OCI-LY7 (cell line): ENCODE measurements around the gene DIPK1B. TPM values are rescaled to one million over a fixed set of nuclear protein-coding genes. Genes with fewer than 3 reads are reported as not detected.

Experiments used
- BruUV-seq: library from RNA; stranded (reverse); fragments of 400-500 nt; replicated peaks from 2 replicates; lab custom pipeline; 2021; lab: Mats Ljungman, UMichigan
- CTCF ChIA-PET: fragments of 300-600 bp; sonication (Branson Sonifier 250); formaldehyde crosslinking; loops from one replicate; lab custom pipeline; 2022; ENCODE audit warnings: antibody characterized with exemption; ENCODE audit not compliant: unreplicated experiment; lab: Charles Lee
- POLR2A ChIA-PET: fragments of 300-600 bp; sonication (Branson Sonifier 250); formaldehyde crosslinking; loops from one replicate; lab custom pipeline; 2022; ENCODE audit warnings: antibody characterized with exemption; lab: Charles Lee
- DNase-seq: peaks from one replicate; pipeline ENCODE4 v3.0.0-alpha.2; 2015; ENCODE audit warnings: low spot score
- H2AFZ ChIP-seq: fragments of 200-600 bp; sonication (generic), shearing (Covaris generic); 2 replicates; pipeline ENCODE4 v1.6.1; 2014; ENCODE audit warnings: mild to moderate bottlenecking, antibody characterized with exemption, low read length, moderate library complexity
- H3K27ac ChIP-seq: fragments of 200-600 bp; sonication (generic); 2 replicates; pipeline ENCODE4 v1.5.1; 2014; ENCODE audit warnings: mixed run types, low read depth, mild to moderate bottlenecking, moderate library complexity, low read length, inconsistent platforms; ENCODE audit not compliant: poor library complexity, severe bottlenecking
- H3K36me3 ChIP-seq: fragments of 200-600 bp; sonication (generic); 2 replicates; pipeline ENCODE4 v1.6.1; 2014; ENCODE audit warnings: mild to moderate bottlenecking, antibody characterized with exemption, low read length, moderate library complexity, mixed read lengths; ENCODE audit not compliant: insufficient read depth
- H3K4me1 ChIP-seq: fragments of 200-600 bp; sonication (generic); 2 replicates; pipeline ENCODE4 v1.5.1; 2014; ENCODE audit warnings: mild to moderate bottlenecking, low read length; ENCODE audit not compliant: insufficient read depth, poor library complexity, severe bottlenecking
- H3K4me2 ChIP-seq: fragments of 200-600 bp; sonication (generic); 2 replicates; pipeline ENCODE4 v1.6.1; 2014; ENCODE audit warnings: mild to moderate bottlenecking, low read length
- H3K4me3 ChIP-seq: fragments of 200-600 bp; sonication (generic); 2 replicates; pipeline ENCODE4 v1.5.1; 2014; ENCODE audit warnings: mild to moderate bottlenecking, low read depth, low read length; ENCODE audit not compliant: poor library complexity, severe bottlenecking
- H3K79me2 ChIP-seq: fragments of 200-600 bp; sonication (generic); 2 replicates; pipeline ENCODE4 v1.6.1; 2016; ENCODE audit warnings: low read depth, mild to moderate bottlenecking, low read length, moderate library complexity, mixed read lengths; ENCODE audit not compliant: insufficient read depth
- H3K9me2 ChIP-seq: fragments of 200-600 bp; sonication (generic); 2 replicates; pipeline ENCODE4 v1.6.1; 2016; ENCODE audit warnings: mild to moderate bottlenecking, low read length, mixed read lengths; ENCODE audit not compliant: insufficient read depth
- H3K9me3 ChIP-seq: fragments of 200-600 bp; sonication (generic); 2 replicates; pipeline ENCODE4 v1.6.1; 2014; ENCODE audit warnings: mild to moderate bottlenecking, mixed run types, low read length, mixed read lengths
- H4K20me1 ChIP-seq: fragments of 200-600 bp; sonication (generic); 2 replicates; pipeline ENCODE4 v1.6.1; 2014; ENCODE audit warnings: mild to moderate bottlenecking, antibody characterized with exemption, low read length, moderate library complexity, mixed read lengths; ENCODE audit not compliant: insufficient read depth
- CTCF ChIP-seq: fragments of 200-600 bp; sonication (generic); conservative IDR thresholded peaks from 2 replicates; pipeline ENCODE4 v1.5.1; 2014; ENCODE audit warnings: mild to moderate bottlenecking, antibody characterized with exemption, low read length, moderate library complexity, mixed read lengths
- EZH2phosphoT487 ChIP-seq: fragments of 200-600 bp; sonication (generic); IDR thresholded peaks from 2 replicates; pipeline ENCODE4 v1.6.1; 2018; ENCODE audit warnings: low read depth, borderline replicate concordance, mild to moderate bottlenecking, mixed run types, antibody characterized with exemption, low read length, moderate library complexity, mixed read lengths
- intact Hi-C: fragments of 100-400 bp; cut with micrococcal nuclease; formaldehyde crosslinking; loops from one replicate; pipeline ENCODE4 v1.10.0; 2022; ENCODE audit not compliant: unreplicated experiment
- total RNA-seq, 2 experiments: library from RNA; depleted of rRNA in 1 of 2; stranded (reverse); fragments of >200 nt in 1 of 2; shearing (Covaris generic) in 1 of 2; gene quantifications; 2 replicates each; pipeline ENCODE4 v1.2.3, GENCODE V29; 2014 to 2022

DIPK1B gene
- total RNA-seq, 2 experiments from 2014 or later = 0.30 to 13.3 TPM

- H3K9me2 ChIP-seq = no peaks in the 10 kb centered on the region
- no peak within 1 kb of the TSS for H2AFZ ChIP-seq
- no peak for DNase-seq
- peaks cover 6% of the 10 kb centered on the region for H3K4me1 ChIP-seq
- intact Hi-C loops = no loop called here
- H3K4me2 ChIP-seq = no peak within 1 kb of the TSS
- no peaks in the 10 kb centered on the region for H3K36me3 ChIP-seq
- no peak for TF ChIP-seq CTCF
- no peak for TF ChIP-seq EZH2phosphoT487
- H3K27ac ChIP-seq = no peak within 1 kb of the TSS
- no peak within 1 kb of the TSS for H3K4me3 ChIP-seq
- no peaks in the 10 kb centered on the region for H4K20me1 ChIP-seq
- H3K79me2 ChIP-seq = no peaks in the 10 kb centered on the region
- peaks cover 19% of the 10 kb centered on the region for H3K9me3 ChIP-seq
- POLR2A ChIA-PET = no interaction called here
- CTCF ChIA-PET = no interaction called here
- BruUV-seq = no TSS peak
These were observed 35.8 kb downstream of the DIPK1B start, which contains the start of gene LCN6 for GRCh38 chr9:136748201-136748600. Gene LCN6, minus strand, starts transcription at chr9:136748525. Its CDS starts 42 bp downstream, at chr9:136748483.

GRCh38 chr9:136748666-136749611 lies 36.6 kb downstream of the DIPK1B start:
- Histone ChIP-seq H2AFZ (no peak overlapping the region), H3K4me1 (peaks cover 6% of the 10 kb centered on the region), H4K20me1 (no peaks in the 10 kb centered on the region), H3K4me2 (no peak overlapping the region), H3K9me3 (peaks cover 19% of the 10 kb centered on the region), H3K36me3 (no peaks in the 10 kb centered on the region), H3K9me2 (no peaks in the 10 kb centered on the region), H3K79me2 (no peaks in the 10 kb centered on the region), H3K4me3 (no peak overlapping the region), H3K27ac (no peak overlapping the region)
- POLR2A ChIA-PET = no interaction called here
- TF ChIP-seq EZH2phosphoT487 (no peak), CTCF (no peak)
- CTCF ChIA-PET = no interaction called here
- DNase-seq = no peak
- no TSS peak for BruUV-seq
- intact Hi-C loops = no loop called here

DNA sequence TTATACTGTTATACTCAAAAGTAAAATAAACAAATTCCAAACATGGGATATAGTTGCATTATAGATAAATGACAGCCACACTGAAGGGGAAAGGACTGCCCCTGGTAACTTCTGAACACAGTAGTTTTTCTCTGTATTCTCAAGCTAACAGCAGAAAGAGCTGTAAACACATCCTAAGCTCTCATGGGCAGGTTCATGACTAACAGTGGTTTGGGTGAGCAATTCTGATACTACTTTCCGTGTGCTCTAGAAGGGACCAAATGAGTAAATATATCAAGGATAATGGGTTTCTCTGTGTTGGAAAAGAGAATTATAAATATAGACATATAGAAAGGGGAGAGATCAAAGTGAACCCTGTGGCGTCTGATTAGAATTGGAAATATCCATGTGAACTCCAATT lies 38.2 kb downstream of the DIPK1B start:
- ChIA-PET CTCF (no interaction called here), POLR2A (interaction anchor here (0.5 to 0.6 kb wide), 2 partner anchors 297 to 341 kb away, joined by 3 to 4 read pairs; no protein-coding TSS in a partner anchor)
- Histone ChIP-seq H4K20me1 (no peaks in the 10 kb centered on the region), H3K9me3 (peaks cover 19% of the 10 kb centered on the region), H3K36me3 (no peaks in the 10 kb centered on the region), H3K9me2 (no peaks in the 10 kb centered on the region), H3K4me2 (no peak overlapping the region), H3K4me1 (peaks cover 6% of the 10 kb centered on the region), H3K4me3 (no peak overlapping the region), H3K79me2 (no peaks in the 10 kb centered on the region), H3K27ac (no peak overlapping the region), H2AFZ (no peak overlapping the region)
- intact Hi-C loops = no loop called here
- DNase-seq = no peak
- no TSS peak for BruUV-seq
- no peak for TF ChIP-seq CTCF
- no peak for TF ChIP-seq EZH2phosphoT487
